8988T (cell line): ENCODE results near the gene NCOR1.

Experiments
- DNase-seq: peaks from one replicate; pipeline ENCODE4 v3.0.0; 2011

NCOR1 gene

GRCh38 chr17:16023881-16024280 is 191.5 kb downstream of the NCOR1 start:
- DNase-seq: no peak

DNA sequence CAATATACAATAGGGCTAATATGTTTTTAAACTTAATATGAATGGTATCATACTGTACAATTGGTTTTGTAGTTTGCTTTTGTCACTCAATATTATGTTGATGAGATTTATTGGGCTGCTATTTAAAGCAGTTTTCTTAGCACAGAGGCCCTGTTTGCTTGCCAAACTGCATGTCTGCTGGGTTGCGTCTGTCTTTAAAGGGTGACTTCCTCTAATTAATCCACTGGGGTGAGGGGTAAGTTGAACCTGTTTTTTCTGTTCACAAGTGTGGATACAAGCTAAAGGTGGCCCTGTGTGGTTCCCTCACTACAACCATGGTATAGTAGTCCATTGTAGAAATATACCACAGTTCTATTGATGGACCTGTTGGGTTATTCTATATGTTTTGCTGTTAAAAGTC is 196.0 kb downstream of the NCOR1 start:
- no peak for DNase-seq

GRCh38 chr17:16013943-16014407 is 201.4 kb downstream of the NCOR1 start:
- DNase-seq: no peak

DNA sequence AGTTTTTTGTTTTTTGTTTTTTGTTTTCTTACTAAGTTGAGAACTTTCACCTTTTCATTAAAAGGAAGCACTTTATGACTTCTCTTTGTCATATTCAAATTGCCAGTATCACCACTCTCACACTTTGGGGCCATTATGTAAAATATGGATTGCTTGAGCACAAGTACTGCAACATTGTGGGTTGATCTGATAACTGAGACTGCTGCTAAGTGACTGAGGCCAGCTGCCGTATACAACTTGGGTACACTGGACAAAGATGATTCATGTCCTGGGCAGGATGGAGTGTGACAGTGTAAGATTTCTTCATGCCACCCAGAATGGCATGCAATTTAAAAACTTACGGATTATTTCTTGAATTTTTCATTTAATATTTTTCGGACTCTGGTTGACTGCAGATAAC is 207.9 kb downstream of the NCOR1 start:
- DNase-seq: no peak

DNA sequence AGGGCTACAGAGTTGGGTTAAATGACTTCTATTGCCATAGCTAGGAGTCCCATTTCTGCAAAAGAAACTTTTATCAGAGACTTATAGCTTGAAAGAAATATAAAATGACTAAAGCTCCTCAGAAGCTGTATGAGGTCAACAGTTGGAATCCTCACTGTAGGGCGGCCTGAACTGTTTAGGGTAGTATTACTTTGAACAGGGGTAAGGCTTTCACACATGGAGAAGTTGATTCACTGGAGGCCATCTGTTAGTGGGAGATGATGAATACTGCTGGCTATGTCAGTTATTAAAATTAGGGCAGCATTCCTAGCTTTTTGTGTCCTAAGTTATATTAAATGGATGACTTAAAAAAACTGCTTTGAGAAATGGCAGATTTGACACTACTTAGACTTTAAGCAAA is 209.7 kb downstream of the NCOR1 start:
- no peak for DNase-seq

DNA sequence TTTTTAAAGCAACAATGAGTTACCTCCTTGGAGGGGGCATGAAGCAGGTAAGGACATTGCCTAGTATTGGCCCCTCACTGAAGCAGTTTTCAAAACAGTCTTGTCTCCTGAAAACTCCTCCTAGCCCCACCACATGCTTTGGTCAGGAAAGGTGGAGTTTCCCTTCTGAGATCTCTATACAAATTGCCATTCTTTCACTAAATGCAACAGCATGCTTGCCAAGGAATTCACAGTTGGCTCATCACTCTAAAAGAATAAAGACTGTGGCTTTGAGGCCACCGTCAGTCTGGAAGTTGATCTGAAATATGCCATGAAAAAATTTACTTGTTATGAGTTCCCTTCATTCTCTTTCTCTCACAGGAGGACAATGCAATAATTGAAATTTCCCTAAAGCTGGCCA is 211.5 kb downstream of the NCOR1 start:
- DNase-seq: no peak

- no peak for DNase-seq
Measured at GRCh38 chr17:16002708-16003260, 212.6 kb downstream of the NCOR1 start.

GRCh38 chr17:16001226-16001897 is 214.0 kb downstream of the NCOR1 start:
- DNase-seq: no peak

DNA sequence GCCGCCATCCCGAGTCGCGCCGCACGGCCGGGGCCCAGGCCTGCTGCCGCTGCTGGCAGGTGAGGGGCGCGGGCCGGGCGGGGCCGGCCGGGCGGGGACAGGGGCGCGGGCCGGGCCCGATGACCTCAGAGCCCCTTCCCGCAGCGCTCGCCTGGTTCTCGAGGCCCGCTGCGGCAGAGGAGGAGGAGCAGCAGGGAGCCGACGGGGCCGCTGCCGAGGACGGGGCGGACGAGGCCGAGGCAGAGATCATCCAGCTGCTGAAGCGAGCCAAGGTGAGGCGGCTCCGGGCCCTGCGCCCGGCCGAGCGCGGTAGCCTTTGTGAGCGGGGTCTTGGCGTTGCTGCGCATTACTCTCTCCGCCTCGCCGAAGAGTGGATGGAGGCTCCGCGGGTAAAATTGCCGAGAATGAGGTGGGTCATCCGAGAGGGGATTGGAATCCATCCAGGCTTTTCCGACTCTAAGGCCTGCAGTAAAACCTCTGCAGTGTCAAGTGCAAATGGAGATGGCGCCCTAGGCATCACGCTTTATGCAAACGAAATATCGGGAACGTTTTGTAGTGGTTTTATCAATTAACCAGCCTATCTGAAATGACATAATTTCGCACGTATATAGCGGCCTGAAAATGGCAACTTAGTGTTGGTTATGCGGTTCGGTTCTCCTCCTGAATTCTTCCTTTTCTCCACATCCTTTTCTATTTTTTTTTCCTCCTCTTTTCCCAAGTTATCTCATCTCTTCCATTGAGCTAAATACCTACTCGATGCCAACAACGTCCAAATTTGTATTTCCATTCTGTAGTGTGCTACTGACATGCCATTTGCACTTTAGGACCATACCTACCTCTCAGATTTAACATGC is 215.1 kb downstream of the NCOR1 start:
- DNase-seq: no peak

DNA sequence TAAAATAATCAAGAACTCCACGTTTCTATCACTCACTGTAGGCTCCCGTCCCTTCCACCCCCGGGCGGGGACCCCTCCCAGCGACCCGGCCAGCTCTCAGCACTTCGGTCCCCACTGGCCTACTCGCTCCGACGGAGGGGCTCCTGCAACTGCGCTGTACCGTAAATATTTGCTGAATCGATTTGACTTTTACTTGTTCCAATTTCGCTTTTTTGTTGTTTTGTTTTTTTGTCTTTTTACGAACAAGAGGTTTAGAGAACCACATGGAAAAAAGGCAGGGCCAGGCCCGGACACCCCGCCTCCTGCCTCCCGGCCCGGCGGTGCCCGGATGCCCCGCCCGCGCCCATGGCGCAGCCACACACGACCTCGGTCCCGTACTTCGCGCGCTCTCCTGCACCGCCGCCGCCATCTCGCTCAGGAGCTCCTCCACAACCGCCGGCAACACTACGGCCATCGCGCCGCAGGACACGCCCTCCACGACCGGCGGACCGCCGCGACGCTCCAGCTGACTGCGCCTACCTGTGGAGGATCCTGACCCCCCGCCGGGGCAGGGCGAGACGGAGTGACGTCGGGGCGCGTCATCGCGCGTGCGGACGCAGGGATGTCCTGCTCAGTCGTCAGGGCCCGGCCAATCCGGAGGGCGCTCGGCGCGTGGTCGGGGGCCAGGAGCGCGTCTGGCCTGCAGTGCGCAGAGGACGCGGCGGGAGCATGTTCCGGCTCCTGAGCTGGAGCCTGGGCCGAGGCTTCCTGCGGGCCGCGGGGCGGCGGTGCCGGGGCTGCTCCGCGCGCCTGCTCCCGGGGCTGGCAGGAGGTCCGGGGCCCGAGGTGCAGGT is 216.0 kb downstream of the NCOR1 start, which contains the start of the genes TTC19 and ZSWIM7:
TSS of gene TTC19 (plus strand) at position 684 of the 833 bp plus-strand sequence. CDS start at position 709, 25 bp downstream.
TSS of gene ZSWIM7 (minus strand) at position 564 of the 833 bp plus-strand sequence. CDS start at position 454, 110 bp downstream.
- DNase-seq: peak; percentile 95

- DNase-seq: no peak
Measured at GRCh38 chr17:15998031-15998562, 217.2 kb downstream of the NCOR1 start.

DNA sequence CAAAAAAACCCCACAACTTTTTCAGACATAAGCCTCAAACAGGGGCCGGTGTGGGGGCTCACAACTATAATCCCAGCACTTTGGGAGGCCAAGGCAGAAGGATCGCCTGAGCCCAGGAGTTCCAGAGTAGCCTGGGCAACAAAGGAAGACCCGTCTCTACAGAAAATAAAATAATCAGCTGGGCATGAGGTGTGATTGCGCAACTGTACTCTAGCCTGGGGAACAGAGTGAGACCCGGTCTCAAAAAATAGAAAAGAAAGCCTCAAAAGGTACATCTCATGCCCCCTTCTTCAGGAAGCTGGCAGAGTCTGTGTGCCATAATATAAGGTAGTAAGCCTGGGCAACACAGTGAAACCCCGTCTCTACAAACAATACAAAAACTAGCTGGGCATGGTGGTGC is 219.0 kb downstream of the NCOR1 start:
- DNase-seq: no peak

DNA sequence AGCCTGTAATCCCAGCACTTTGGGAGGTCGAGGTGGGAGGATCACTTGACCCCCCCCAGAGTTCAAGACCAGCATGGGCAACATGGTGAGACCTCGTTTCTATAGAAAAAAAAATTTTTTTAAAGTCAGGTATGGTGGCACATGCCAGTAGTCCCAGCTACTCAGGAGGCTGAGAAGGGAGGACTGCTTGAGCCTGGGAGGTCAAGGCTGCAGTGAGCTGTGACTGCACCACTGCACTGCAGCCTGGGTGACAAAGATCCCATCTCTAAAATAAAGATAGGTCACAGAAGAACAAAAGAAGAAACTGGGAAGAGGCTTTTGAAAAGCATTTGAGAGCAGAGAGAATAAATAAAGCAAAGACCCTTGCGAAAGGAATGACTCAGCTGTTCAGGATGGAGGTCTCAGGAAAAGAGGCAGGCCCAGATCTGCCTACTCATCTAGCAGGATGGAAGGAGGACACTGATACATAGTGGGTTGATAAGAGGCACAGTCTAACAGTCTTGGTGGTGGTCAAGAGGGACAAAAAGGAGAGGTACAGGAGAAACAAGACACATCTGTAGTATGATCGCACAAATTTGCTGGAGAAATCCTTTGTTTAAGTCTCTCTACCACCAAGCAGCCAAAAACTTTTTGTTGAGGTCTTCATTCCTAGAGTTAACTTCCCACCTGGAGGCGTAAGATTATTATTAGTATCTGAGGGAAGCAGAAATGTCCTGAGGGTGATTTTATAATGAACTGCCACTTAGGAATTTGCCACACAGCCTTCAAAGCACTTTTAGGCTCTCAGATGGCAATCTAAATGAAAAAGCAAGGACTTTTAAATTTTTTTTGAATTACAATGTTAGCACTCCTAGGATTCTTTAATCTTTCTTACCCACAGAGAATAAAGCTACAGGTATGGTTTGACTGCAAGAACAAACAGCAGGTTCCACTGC is 233.4 kb downstream of the NCOR1 start:
- DNase-seq: no peak

- DNase-seq: no peak
Measured at GRCh38 chr17:15981208-15981607, 234.1 kb downstream of the NCOR1 start.
